Epithelial cell of proximal tubule (primary cell): Measurements from ENCODE around the gene TRIM16. TPM values are rescaled to one million over a fixed set of nuclear protein-coding genes. Genes with fewer than 3 reads are reported as not detected.
"Not testable (repeated sequence)": the region's sequence is repeated elsewhere in the genome, so short reads cannot be mapped to it uniquely, and the experiment has no call there.

ENCODE experiments used
- DNase-seq: peaks from one replicate; pipeline ENCODE4 v3.0.0-alpha.2; 2011; ENCODE audit warnings: low read depth
- H3K4me3 ChIP-seq: 2 replicates; pipeline ENCODE4 v1.5.1; 2011; ENCODE audit warnings: low read depth, mild to moderate bottlenecking, low read length
- total RNA-seq: library from RNA; depleted of rRNA; stranded (reverse); fragments of >200 nt; gene quantifications from 2 replicates; pipeline ENCODE4 v1.2.3, GENCODE V29; 2015

TRIM16 gene
- total RNA-seq, 1 donor from 2014 or later = 25.0 TPM

GRCh38 chr17:15589544-15590536 is 94.3 kb downstream of the TRIM16 start:
- H3K4me3 ChIP-seq, DNase-seq: not testable (repeated sequence)

DNA sequence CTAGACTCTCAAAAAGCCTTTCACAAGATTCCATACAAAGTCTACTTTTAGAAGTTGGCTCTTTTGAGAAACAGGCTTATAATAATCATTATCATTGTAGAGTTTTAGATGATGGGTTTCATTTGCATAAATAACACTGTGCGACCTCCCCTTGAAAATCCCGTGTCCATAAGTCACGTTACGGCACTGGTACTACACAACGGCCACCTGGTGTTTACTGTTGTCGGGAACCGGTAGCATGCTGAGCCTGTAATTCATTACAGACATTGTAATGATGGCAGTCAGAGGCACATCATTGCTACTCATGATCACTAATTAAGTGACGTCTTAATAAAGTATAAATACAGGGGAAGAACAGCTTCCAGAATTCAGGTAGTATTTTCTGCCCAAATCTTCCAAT is 96.1 kb downstream of the TRIM16 start:
- H3K4me3 ChIP-seq, DNase-seq: not testable (repeated sequence)

- DNase-seq, H3K4me3 ChIP-seq: not testable (repeated sequence)
These were observed 100.8 kb downstream of the TRIM16 start for GRCh38 chr17:15583313-15583712.

- not testable (repeated sequence) for DNase-seq, H3K4me3 ChIP-seq
These were observed 102.6 kb downstream of the TRIM16 start for GRCh38 chr17:15581462-15581861.

Other genes with a start within 250 kb of the TRIM16 start
- gene CDRT4, start 216.7 kb downstream of the TRIM16 start, total RNA-seq = 0.29 and 6.7 TPM in 2 replicates
- gene TVP23C, start 120.8 kb downstream of the TRIM16 start, total RNA-seq = 3.3 and 4.6 TPM in 2 replicates
- 1.2 TPM in 1 of 2 replicates, not detected in the other for gene FBXW10B, start 64.6 kb downstream of the TRIM16 start, total RNA-seq
- 35.7 and 52.4 TPM in 2 replicates for gene ZNF286A, start 15.4 kb upstream of the TRIM16 start, total RNA-seq
- under 0.01 TPM in 1 of 2 replicates, not detected in the other for gene TBC1D26, start 48.0 kb upstream of the TRIM16 start, total RNA-seq